Right lobe of liver (tissue), 4 donors: ENCODE data around the gene RPL37A.

Experiments used
- POLR2A ChIP-seq: fragments of 450-650 bp; IDR thresholded peaks from one replicate; pipeline ENCODE4 v1.6.1; 2017; ENCODE audit warnings: antibody characterized with exemption, mild to moderate bottlenecking
- TF ChIP-seq, protein P1 (sequence below), 4 donors: fragments of 200-600 bp in 3 of 4; fragments of 450-650 bp in 1 of 4; IDR thresholded peaks; one replicate each; pipeline versions ENCODE4 v1.5.1 to v1.8.0; 2016 to 2022; ENCODE audit warnings: antibody characterized with exemption in 4 of 4, mild to moderate bottlenecking in 2 of 4
- donor health status: DM: no; HTN: no; CAD: no.
- donor health status: DM: no; HTN: no; CAD: no.
- donor health status: DM: no; HTN: yes; CAD: no.

GRCh38 chr2:216525972-216526371, 27.3 kb downstream of the RPL37A start:
- TF ChIP-seq, protein P1, sequence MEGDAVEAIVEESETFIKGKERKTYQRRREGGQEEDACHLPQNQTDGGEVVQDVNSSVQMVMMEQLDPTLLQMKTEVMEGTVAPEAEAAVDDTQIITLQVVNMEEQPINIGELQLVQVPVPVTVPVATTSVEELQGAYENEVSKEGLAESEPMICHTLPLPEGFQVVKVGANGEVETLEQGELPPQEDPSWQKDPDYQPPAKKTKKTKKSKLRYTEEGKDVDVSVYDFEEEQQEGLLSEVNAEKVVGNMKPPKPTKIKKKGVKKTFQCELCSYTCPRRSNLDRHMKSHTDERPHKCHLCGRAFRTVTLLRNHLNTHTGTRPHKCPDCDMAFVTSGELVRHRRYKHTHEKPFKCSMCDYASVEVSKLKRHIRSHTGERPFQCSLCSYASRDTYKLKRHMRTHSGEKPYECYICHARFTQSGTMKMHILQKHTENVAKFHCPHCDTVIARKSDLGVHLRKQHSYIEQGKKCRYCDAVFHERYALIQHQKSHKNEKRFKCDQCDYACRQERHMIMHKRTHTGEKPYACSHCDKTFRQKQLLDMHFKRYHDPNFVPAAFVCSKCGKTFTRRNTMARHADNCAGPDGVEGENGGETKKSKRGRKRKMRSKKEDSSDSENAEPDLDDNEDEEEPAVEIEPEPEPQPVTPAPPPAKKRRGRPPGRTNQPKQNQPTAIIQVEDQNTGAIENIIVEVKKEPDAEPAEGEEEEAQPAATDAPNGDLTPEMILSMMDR (IDR thresholded peaks at IDR 0.05) = no peak
- TF ChIP-seq POLR2A = no peak
